GM19467 (cell line): ENCODE data around the gene COL6A1.
"Not testable (repeated sequence)": the region's sequence is repeated elsewhere in the genome, so short reads cannot be mapped to it uniquely, and the experiment has no call there.

Source experiments
- ATAC-seq: cut with Tn5 transposase; IDR thresholded peaks from one replicate; pipeline ENCODE4 v1.9.1; 2021; ENCODE audit warnings: mild to moderate bottlenecking, moderate library complexity; ENCODE audit not compliant: unreplicated experiment

Gene COL6A1

GRCh38 chr21:45945868-45946210 lies 35.7 kb upstream of the COL6A1 start:
- no peak for ATAC-seq

DNA sequence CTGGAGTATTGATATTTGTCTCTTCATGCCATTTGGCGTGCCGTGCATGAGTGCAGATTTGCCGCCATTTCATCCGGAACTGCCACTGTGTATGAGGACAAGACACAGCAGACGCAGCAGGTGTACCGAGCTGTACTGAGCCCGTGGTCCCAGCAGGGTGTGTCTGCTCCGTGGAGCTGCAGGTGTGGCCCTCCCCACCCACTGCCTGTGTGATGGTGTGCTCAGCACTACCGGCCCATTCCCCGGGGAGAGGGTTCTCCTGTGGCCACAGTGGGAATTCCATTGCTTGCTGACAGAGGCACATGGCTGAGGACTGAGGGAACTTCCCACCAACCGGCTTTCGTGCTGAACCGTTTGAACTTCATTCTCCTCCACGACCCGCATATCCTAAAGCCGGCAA lies 34.3 kb upstream of the COL6A1 start:
- ATAC-seq = no peak

- ATAC-seq = no peak
Observed at GRCh38 chr21:45947716-45948255, 33.8 kb upstream of the COL6A1 start.

- no peak for ATAC-seq
Observed at GRCh38 chr21:45948576-45949141, 32.9 kb upstream of the COL6A1 start.

- no peak for ATAC-seq
Observed at GRCh38 chr21:45949928-45950739, 31.4 kb upstream of the COL6A1 start.

DNA sequence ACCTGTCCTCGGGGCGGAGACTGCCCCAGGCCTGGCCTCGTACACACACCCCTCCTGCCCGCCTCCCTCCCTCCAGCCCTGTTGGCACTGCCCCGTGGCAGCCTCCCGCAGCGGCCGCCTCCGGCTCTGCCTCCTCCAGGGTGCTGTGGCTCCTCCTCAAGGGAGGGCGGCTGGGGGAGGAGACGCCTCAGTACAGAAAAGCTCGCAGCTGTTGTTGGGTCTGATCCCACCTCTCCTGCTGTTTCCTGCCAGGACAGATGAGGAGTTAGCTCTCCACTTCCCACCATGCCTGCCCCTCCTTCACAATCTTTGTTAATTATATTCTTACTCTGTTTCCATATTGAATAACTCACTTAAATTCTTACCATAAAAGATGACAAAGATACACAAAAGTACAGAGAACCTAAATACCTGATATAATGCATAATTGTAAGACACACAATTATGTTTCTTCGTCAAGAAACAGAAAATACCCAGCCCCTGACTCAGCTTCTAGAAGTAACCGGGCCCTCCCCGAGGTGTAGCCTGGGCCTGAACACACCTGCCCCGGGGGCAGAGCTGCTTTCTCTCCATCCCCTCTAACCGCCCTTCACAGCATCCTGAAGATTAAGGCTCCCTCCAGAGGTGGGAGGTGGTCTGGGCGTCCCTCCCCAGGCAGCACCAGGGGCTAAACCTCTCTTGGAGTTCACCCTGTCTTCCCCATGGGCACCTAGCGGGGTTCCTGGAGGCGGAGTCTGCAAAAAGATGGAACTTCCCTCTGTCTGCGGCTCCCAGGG lies 30.6 kb upstream of the COL6A1 start:
- ATAC-seq = no peak

DNA sequence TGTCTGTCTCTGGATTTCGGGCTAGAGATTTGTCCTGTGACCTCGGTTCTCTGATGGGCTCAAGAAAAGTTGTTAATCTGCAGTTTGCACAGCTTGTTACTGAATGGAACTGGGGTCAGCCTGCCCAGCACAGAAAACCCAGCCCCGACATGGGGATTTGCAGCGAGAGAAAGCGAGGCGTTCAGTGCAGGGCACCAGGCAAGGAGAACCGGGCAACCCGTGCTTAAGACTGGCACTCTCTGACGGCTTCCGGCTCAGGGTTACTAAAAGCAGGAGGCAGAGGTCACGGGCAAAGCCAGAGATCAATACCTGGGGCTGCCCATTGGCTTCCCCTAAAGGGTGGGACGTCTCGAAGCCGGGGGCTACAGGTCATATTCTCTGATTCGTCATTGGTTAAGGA lies 29.9 kb upstream of the COL6A1 start:
- no peak for ATAC-seq

DNA sequence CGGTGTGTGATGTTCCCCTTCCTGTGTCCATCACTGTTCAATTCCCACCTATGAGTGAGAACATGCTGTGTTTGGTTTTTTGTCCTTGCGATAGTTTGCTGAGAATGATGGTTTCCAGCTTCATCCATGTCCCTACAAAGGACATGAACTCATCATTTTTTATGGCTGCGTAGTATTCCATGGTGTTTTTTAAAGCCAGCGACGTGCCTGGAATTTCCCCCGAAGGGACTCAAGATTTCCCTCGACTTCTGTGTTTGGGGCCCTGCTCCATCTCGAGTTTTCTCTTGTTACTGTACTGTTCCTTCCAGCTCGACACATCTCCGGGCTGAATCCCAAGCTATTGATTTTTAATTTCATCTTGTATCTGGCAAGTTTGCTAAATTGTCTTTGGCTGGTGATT lies 29.0 kb upstream of the COL6A1 start:
- not testable (repeated sequence) for ATAC-seq

GRCh38 chr21:45952974-45953373 lies 28.6 kb upstream of the COL6A1 start:
- no peak for ATAC-seq

DNA sequence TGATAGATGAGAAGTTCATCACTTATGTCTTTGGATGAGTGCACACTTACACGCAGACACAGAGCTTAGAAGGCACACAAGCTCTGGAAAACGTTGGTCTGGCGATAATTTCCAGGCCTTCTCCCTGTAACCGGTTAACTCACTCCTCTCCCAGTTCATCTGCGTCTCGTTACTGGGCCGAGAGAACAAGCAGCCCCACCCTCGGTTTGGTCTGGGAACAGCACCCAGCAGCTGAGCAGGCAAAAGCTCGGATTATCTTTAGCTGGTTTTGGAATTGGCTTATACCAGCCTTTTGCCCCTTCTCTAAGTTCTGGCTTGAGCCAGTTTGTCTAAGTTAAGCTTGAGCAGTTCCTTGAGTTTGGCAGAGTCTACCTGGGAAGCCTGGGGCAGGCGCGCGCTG lies 27.3 kb upstream of the COL6A1 start:
- ATAC-seq = no peak

DNA sequence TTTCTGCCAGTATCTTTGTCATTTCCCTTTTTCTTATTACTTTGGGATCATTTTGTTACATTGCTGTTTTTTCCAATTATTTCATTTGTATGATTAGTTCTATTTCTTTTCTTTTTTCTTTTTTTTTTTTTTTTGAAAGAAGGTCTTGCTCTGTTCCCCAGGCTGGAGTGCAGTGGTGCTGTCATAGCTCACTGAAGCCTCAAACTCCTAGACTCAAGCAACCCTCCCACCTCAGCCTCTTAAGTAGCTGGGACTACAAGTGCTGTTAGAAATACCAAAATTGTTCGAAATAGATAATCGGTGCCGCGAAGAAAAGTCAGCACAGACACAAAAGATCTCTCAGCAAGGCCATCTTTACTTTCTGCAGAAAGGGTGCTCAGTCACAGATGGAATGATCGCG lies 26.6 kb upstream of the COL6A1 start:
- ATAC-seq = no peak

DNA sequence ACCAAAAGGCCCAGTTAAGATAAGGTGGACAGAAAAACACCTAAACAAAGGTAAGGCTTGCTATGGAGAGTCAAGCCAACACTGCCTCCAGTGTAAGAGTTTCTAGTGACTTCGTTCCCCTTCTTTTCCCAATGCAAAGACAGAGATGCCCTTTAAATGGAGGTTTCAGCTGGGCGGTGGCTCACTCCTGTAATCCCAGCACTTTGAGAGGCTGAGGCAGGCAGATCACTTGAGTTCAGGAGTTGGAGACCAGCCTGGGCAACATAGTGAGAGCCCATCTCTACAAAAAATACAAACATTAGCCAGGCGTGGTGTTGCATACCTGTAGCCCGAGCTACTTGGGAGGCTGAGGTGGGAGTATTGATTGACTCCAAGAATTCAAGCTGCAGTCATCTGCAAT lies 24.0 kb upstream of the COL6A1 start:
- ATAC-seq = no peak

DNA sequence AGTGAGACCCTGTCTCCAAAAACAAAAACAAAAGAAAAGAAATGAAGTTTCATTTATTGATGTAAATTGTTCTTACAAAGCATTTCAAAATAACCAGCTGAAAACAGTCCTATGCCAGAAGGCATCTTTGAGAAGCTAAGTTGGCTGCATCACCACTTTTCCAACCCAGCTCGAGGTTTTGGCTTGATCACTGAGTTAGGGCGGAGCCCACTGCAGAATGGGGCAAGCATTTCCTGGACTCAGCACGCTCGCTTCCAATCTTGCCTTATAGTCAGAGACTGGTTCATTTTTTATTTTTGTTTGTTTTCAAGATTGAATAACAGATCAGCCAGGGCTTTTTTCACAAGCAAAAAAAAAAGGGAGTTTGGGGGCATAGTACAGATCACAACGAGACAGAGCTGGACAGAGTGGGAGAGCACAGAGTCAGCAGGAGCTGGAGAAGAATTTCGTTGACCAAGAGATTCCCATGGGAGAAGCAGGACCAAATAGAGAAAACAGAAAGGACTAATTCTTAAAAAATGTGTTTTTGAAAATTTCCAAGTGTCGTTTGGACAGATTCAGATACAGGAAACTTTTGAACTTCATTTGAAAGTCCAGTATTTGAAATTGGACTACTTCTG lies 23.5 kb upstream of the COL6A1 start:
- no peak for ATAC-seq

GRCh38 chr21:45959182-45959581 lies 22.4 kb upstream of the COL6A1 start:
- ATAC-seq = no peak

- no peak for ATAC-seq
Observed at GRCh38 chr21:45959779-45960390, 21.7 kb upstream of the COL6A1 start.

- ATAC-seq = not testable (repeated sequence)
Observed at GRCh38 chr21:45961408-45961807, 20.2 kb upstream of the COL6A1 start.

- no peak for ATAC-seq
Observed at GRCh38 chr21:45962531-45963231, 18.9 kb upstream of the COL6A1 start.

- no peak for ATAC-seq
Observed at GRCh38 chr21:45963232-45963570, 18.4 kb upstream of the COL6A1 start.

DNA sequence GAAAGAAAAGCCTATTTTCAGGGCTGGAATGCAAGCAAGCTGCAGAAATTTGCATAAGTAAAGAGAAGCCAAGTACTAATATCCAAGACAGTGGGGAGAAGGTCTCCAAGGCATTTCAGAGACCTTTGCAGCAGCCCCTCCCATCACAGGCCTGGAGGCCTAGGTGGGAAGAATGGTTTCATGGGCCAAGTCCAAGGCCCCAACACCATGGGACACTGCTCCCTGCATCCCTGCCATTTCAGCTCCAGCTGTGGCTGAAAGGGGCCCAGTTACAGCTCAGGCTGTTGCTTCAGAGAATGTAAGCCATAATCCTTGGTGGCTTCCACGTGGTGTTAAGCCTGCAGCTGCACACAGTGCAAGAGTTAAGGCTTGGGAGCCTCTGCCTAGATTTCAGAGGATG lies 16.9 kb upstream of the COL6A1 start:
- no peak for ATAC-seq

DNA sequence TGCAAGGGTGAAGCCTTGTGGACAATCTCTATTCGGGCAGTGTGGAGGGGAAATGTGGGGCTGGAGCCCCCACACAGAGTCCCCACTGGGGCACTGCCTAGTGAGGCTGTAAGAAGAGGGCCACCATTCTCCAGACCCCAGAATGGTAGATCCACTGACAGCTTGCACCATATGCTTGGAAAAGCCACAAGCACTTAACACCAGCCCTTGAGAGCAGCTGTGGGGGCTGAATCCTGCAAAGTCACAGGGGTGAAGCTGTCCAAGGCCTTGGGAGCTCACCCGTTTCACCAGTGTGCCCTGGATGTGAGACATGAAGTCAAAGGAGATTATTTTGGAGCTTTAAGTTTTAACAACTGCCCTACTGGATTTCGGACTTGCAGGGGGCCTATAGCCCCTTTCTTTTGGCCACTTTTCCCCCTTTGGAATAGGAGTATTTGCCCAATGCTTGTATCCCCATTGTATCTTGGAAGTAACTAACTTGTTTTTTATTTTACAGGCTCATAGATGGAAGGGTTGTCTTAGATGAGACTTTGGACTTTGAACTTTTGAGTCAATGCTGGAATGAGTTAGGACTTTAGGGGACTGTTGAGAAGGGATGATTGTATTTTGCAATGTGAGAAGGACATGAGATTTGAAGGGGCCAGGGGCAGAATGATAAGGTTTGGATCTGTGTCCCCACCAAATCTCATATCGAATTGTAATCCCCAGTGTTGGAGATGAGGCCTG lies 16.3 kb upstream of the COL6A1 start:
- no peak for ATAC-seq
